NCI-H460 (cell line): ENCODE data around the gene NT5DC3. TPM values are rescaled to one million over a fixed set of nuclear protein-coding genes. Genes with fewer than 3 reads are reported as not detected.

Experiments
- DNase-seq: peaks from one replicate; pipeline ENCODE4 v3.0.0-alpha.2; 2016; ENCODE audit warnings: low read depth; ENCODE audit errors: extremely low read depth
- polyA plus RNA-seq: library from polyadenylated mRNA; depleted of rRNA; stranded (reverse); fragments of >200 nt; gene quantifications from 2 replicates; pipeline ENCODE4 v1.2.3, GENCODE V29; 2014; cell fraction: nucleus; rRNA removed
- total RNA-seq: library from RNA; depleted of rRNA; stranded (reverse); fragments of >200 nt; shearing (Covaris generic); gene quantifications from 2 replicates; pipeline ENCODE4 v1.2.3, GENCODE V29; 2014; rRNA removed

NT5DC3 gene
- 11.2 and 15.1 TPM in 2 replicates for total RNA-seq
- polyA plus RNA-seq = 13.5 and 14.4 TPM in 2 replicates

DNA sequence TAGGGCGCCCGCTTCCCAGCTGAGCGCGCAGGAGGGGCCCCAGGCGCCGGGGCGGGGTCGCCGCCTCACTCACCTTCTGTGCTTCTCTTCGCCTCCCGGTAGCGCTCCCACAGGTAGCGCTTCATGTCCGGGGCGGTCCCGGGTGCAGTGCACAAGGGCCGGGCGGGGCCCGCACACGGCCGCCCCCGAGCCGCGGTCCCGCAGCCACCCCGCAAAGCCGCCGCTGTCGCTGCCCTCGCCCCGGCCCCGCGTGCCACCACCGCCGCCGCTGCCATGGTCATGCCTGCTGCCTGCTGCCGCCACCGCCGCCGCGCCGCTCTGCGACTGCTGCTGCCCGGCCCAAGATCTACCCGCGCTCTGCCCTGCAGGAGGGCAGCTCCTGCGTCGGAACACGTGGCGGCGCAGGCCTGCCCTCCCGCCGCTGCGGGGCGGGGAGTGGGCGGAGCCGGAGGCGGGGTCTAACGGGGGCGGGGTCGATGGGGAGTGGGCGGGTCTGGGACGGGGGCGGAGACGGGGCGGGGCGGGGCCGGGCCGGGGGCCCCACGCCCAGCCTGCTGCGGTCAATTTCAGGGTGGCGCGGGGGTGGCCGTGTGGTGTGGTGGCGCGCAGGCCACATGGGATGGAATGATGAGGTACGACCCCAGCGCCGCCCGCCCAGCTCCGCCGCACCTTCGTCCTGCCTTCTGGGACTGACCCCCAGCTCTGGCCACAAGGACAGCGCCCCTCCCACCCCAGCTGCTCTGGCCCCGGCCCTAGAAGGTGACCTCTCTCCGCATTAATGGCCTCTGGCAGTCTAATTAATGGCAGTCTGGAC lies at the start of gene NT5DC3:
NT5DC3 (minus strand) TSS at position 359 of the 814 bp plus-strand sequence; CDS start at position 281, 78 bp downstream.
- peak; percentile 80 for DNase-seq

GRCh38 chr12:103887738-103888137 lies 46.7 kb upstream of the NT5DC3 start:
- no peak for DNase-seq

- DNase-seq = no peak
These were observed 45.3 kb upstream of the NT5DC3 start for GRCh38 chr12:103886195-103886797.

GRCh38 chr12:103884316-103884715 lies 43.3 kb upstream of the NT5DC3 start:
- no peak for DNase-seq

GRCh38 chr12:103883908-103884307 lies 42.9 kb upstream of the NT5DC3 start:
- no peak for DNase-seq

GRCh38 chr12:103882861-103883596 lies 42.0 kb upstream of the NT5DC3 start:
- no peak for DNase-seq

GRCh38 chr12:103881261-103881660 lies 40.2 kb upstream of the NT5DC3 start:
- DNase-seq = no peak

- no peak for DNase-seq
These were observed 39.5 kb upstream of the NT5DC3 start for GRCh38 chr12:103880299-103881142.

- DNase-seq = no peak
These were observed 38.8 kb upstream of the NT5DC3 start for GRCh38 chr12:103879878-103880277.

DNA sequence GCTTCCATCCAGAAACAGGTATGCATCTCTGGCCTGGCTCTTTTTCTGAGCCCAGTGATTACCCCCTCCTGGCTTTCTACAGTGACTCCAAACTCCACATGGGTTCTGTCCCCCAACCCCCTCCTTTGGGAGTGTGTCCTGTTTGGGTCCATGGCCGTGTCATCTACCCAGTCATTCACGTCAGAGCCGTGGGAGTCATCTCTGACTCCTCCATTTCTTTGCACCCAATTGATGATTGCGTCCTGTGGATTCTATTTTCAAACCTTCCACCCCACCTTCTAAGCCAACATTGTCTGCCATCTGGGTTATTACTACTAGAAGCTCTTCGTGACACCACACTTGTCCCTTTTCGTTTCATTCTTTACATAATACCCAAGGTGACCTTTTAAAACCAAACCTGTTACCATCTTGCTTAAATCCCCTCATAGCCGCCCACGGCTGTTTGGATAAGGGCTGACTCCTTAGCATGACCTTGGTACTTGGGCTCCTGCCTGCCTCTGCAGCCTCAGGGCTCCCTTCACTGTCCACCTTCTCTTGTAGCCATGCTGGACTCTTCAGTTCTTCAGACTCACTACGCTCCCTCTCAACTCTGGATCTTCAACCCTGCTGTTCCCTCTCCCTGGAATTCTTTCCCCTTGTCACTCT lies 38.1 kb upstream of the NT5DC3 start:
- no peak for DNase-seq

- DNase-seq = peak; percentile 79
These were observed 37.0 kb upstream of the NT5DC3 start for GRCh38 chr12:103877934-103878510.

DNA sequence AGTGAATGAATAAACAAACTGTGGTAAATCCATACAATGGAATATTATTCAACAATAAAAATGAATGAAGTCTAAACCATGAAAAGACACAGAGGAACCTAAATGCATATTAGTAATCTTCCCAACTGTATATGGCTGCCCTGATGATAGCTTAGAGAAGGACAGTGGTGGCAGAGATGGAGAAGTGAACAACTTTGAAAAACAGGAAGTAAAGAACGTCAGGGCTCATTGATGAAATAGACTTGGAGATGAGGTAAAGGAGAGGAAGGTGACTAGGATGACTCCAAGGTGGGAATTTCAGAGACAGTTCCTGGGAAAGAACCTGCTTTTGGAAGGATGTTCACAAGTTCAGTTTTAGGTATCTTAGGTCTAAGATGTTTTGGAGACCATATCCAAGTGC lies 36.3 kb upstream of the NT5DC3 start:
- DNase-seq = no peak

DNA sequence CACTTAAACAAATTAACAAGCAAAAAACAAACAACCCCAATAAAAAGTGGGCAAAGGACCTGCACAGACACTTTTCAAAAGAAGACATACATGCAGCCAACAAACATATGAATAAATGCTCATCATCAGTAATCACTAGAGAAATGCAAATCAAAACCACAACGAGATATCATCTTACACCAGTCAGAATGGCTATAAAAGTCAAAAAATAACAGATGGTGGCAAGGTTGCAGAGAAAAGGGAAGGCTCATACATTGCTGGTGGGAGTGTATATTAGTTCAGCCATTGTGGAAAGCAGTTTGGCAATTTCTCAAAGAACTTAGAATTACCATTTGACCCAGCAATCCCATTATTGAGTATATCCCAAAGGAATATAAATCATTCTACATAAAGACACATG lies 34.6 kb upstream of the NT5DC3 start:
- DNase-seq = no peak

DNA sequence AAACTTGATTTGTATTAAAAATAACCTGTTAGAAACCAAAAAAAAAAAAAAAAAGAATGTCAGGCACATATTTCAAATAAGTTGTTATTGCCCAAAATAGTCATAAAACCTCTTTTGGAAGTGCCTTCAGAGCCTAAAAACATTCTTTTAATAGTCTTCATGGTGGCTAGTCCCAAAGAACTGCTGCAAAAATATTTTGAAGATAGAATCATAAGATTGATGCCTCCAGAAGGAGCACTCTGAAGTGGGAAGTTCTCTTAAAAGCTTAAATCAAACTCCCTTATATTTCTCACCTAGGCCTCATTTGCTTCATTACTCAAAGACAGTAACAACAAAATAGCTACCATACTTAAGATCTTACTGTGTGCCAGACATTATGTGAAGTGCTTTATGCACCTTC lies 27.2 kb upstream of the NT5DC3 start:
- DNase-seq = no peak

GRCh38 chr12:103865151-103865730 lies 24.2 kb upstream of the NT5DC3 start:
- no peak for DNase-seq

GRCh38 chr12:103864710-103865109 lies 23.7 kb upstream of the NT5DC3 start:
- DNase-seq = no peak

DNA sequence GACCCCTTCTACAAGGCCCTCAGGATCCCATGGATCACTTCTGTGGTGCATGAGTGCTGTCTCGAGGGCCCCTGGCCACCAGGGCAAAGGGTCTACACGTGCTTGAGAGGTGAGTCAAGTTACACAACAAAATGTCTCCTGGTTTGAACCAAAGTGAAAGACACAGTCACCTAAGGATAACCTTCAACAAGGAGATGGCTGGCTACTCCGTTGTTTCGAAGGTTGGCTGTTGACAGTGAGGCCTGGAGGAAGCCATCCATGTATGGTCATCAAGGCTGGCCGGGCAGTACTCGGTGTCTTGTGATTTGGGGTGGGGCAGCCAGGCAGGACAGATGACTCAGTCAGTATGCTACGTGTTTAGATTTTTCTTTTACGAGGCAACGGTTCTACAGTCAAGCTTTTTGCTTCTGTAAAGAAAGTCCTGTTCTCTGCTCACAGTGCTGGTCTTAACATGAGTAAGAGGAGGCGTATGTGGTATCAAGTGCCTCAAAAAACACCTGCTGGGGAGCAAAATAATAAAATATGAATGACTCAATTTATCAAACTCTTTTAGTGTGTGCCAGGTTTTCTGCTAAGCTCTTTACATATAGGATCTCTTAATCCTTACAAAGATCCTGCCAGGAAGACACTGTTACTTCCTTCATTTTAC lies 18.0 kb upstream of the NT5DC3 start:
- DNase-seq = peak; percentile 81

- DNase-seq = no peak
These were observed 17.3 kb upstream of the NT5DC3 start for GRCh38 chr12:103858335-103858734.

DNA sequence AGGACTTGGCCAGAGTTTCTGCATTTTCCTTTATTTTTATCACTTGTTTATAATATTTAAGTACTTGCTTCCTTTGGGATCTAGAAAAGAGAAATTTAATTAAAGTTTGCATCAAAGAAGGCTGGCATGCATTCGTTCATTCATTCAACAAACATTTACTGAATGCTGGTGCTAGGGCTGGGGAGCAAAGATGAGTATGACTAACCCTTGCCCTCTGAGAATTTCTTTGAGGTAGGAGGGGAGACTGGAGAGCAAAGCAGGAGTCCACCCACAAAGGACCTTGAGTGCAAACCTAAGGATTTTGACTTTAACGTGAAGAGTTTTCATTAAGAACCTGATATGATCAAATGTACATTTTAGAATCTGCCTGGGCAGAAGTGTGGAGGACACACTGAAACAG lies 16.1 kb upstream of the NT5DC3 start:
- no peak for DNase-seq
